HG03139 (cell line): Measurements from ENCODE around the gene AQP6.

Experiments used
- ATAC-seq: cut with Tn5 transposase; IDR thresholded peaks from one replicate; pipeline ENCODE4 v1.9.1; 2021; ENCODE audit not compliant: unreplicated experiment

AQP6 gene

DNA sequence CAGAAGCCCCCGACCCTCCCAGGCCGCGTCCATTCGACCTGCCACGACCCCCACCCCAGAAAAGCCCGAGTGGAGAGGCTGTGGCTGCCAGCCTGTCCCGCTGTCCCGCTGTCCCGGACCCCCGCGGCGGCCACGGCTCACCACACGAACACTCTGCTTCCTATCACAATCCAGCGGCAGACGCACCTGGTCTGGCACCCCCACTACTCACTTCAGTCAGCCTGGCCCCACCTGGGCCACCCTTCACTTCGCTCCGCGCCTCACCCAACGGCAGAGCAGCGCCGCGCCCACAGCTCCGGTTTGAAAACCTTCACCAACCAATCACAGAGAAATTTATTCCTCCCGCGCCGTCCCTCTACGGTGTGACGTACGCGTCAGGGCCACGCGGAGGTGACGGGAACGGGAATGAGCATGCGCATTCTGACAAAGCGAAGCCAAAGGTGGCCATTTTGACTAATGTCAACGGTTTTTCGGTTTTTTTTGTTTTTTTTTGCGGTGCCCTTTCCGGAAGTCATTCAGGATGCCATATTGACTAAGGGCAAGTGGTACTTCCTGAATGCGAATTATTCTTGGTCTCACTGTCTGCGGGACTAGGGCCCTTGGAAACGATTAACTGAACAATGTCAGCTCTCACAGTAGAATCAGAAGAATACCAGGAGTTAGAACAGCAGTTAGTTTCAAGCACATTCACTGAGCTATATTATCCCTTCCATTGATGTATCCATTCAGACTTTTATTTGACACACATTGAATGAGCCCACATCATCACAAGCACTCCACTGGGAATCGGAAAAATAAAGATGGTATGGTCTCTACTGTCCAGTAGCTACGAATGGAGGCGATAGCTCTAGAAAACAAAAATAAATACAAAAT, 52.7 kb downstream of the AQP6 start, which contains the start of gene RACGAP1:
RACGAP1 (minus strand) TSS at position 308 of the 873 bp plus-strand sequence. CDS start 8,779 bp downstream, outside the sequence.
- peak; percentile 96 for ATAC-seq

DNA sequence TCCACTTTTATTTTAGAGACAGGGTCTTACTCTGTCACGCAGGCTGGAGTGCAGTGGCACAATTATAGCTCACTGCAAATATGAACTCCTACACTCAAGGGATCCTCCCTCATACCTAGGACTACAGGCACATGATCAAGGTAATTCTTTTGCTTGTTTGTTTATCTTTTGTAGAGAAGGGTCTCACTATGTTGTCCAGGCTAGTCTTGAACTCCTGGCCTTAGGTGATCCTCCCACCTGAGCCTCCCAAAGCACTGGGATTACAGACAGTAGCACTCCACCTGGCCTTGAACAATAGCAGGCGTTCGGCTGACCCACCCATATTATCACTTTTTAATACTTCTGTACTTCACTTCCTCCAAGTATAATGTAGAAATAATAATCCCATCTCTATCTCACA, 53.9 kb downstream of the AQP6 start:
- no peak for ATAC-seq
